MCF 10A (cell line): ENCODE measurements around the gene SORL1. TPM values are rescaled to one million over a fixed set of nuclear protein-coding genes. Genes with fewer than 3 reads are reported as not detected.

Experiments
- BruUV-seq: library from RNA; stranded (reverse); fragments of 400-500 nt; replicated peaks from 2 replicates; lab custom pipeline; 2021; lab: Mats Ljungman, UMichigan
- CTCF ChIA-PET: fragments of 300-600 bp; sonication (Branson Sonifier 250); formaldehyde crosslinking; extraction: SDS; loops from one replicate; lab custom pipeline; 2021; ENCODE audit warnings: antibody characterized with exemption, inconsistent platforms; lab: Yijun Ruan, JAX
- POLR2A ChIA-PET: fragments of 300-600, 350-650 bp; sonication (Branson Sonifier 250); formaldehyde crosslinking; extraction: SDS; loops from one replicate; lab custom pipeline; 2020; ENCODE audit warnings: antibody characterized with exemption, inconsistent platforms; lab: Yijun Ruan, JAX
- DNase-seq: peaks from one replicate; pipeline ENCODE4 v3.0.0-alpha.2; 2018; ENCODE audit not compliant: unreplicated experiment
- H3K27ac Mint-ChIP-seq: one replicate; pipeline ENCODE4 v1.8.0; 2022; ENCODE audit warnings: mild to moderate bottlenecking, low read depth, mixed read lengths; ENCODE audit not compliant: unreplicated experiment
- H3K27me3 Mint-ChIP-seq: one replicate; pipeline ENCODE4 v1.8.0; 2022; ENCODE audit warnings: mixed read lengths; ENCODE audit not compliant: insufficient read depth, unreplicated experiment
- H3K36me3 Mint-ChIP-seq: one replicate; pipeline ENCODE4 v1.8.0; 2022; ENCODE audit warnings: mild to moderate bottlenecking, moderate library complexity, mixed read lengths; ENCODE audit not compliant: insufficient read depth, unreplicated experiment
- H3K4me1 Mint-ChIP-seq: one replicate; pipeline ENCODE4 v1.8.0; 2022; ENCODE audit warnings: mixed read lengths; ENCODE audit not compliant: insufficient read depth, unreplicated experiment
- H3K4me3 Mint-ChIP-seq: one replicate; pipeline ENCODE4 v1.8.0; 2022; ENCODE audit warnings: mild to moderate bottlenecking, moderate library complexity, mixed read lengths; ENCODE audit not compliant: unreplicated experiment
- H3K9me3 Mint-ChIP-seq: one replicate; pipeline ENCODE4 v1.8.0; 2022; ENCODE audit warnings: mixed read lengths; ENCODE audit not compliant: unreplicated experiment
- intact Hi-C: fragments of 100-400 bp; cut with micrococcal nuclease; formaldehyde crosslinking; loops from 2 replicates; pipeline ENCODE4 v1.14.1; 2022
- total RNA-seq: library from RNA; stranded (reverse); gene quantifications from 2 replicates; pipeline ENCODE4 v1.2.3, GENCODE V29; 2022
- TF ChIP-seq, protein P1 (sequence below): fragments of 200-600 bp; IDR thresholded peaks from one replicate; pipeline ENCODE4 v1.8.0; 2022; ENCODE audit warnings: antibody characterized with exemption, mild to moderate bottlenecking; ENCODE audit not compliant: unreplicated experiment

Gene SORL1
- total RNA-seq, 1 experiment from 2014 or later = 5.9 TPM

DNA sequence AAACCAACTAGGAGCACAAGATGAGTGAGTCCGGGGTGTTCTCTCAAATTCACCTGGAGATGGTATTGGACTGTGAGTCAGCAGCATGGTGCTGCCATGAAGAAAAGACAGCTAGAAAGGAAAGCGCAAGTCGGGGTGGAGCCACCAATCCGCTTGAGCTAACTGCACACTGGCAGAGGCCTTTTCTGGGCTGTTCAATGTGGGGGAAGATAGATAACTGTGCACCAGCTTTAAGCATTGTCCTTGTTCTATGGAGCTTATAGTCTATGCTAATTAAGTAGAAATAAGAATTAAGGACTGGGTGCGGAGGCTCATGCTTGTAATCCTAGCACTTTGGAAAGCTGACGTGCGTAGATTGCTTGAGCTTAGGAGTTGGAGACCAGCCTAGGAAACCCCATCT lies 22.6 kb downstream of the SORL1 start:
- H3K27ac Mint-ChIP-seq = no peak overlapping the region
- TF ChIP-seq, protein P1, sequence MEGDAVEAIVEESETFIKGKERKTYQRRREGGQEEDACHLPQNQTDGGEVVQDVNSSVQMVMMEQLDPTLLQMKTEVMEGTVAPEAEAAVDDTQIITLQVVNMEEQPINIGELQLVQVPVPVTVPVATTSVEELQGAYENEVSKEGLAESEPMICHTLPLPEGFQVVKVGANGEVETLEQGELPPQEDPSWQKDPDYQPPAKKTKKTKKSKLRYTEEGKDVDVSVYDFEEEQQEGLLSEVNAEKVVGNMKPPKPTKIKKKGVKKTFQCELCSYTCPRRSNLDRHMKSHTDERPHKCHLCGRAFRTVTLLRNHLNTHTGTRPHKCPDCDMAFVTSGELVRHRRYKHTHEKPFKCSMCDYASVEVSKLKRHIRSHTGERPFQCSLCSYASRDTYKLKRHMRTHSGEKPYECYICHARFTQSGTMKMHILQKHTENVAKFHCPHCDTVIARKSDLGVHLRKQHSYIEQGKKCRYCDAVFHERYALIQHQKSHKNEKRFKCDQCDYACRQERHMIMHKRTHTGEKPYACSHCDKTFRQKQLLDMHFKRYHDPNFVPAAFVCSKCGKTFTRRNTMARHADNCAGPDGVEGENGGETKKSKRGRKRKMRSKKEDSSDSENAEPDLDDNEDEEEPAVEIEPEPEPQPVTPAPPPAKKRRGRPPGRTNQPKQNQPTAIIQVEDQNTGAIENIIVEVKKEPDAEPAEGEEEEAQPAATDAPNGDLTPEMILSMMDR = no peak
- no peaks in the 10 kb centered on the region for H3K9me3 Mint-ChIP-seq
- H3K27me3 Mint-ChIP-seq = no peaks in the 10 kb centered on the region
- DNase-seq = no peak
- H3K4me3 Mint-ChIP-seq = no peak overlapping the region
- no TSS peak for BruUV-seq
- intact Hi-C loops = no loop called here
- H3K36me3 Mint-ChIP-seq = peaks cover 5% of the 10 kb centered on the region
- ChIA-PET CTCF (no interaction called here), POLR2A (interaction anchor here (1.6 kb wide), 1 partner anchor 8 kb away, joined by 8 read pairs; no protein-coding TSS in a partner anchor)
- peaks cover 18% of the 10 kb centered on the region for H3K4me1 Mint-ChIP-seq

DNA sequence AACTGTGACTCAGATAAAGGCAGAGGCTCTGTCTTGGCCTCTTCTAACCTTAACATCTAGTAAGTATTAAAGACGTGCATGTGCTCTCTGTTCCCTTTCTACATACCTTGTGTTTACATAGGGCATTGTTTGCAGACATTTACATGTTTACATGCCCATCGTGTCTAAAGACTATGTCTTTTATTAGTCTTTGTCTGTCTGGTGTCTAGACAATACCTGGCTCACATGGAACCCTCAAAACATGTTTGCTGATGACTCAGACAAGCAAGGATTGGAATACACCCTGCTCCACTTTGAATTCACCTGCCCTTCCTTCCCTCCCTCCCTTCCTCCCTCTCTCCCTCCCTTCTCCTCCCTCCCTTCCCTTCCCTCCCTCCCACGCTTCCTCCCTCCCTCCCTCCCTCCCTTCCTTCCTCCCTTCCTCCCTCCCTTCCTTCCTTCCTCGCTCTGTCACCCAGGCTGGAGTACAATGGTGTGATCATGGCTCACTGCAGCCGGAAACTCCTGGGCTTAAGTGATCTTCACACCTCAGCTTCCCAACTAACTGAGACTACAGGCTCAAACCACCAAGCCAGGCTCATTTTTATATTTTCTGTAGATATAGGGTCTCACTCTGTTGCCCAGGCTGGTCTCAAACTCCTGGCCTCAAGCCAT lies 24.4 kb downstream of the SORL1 start:
- intact Hi-C loops = no loop called here
- POLR2A ChIA-PET = interaction anchor here (1.6 kb wide), 1 partner anchor 10 kb away, joined by 8 read pairs; no protein-coding TSS in a partner anchor

DNA sequence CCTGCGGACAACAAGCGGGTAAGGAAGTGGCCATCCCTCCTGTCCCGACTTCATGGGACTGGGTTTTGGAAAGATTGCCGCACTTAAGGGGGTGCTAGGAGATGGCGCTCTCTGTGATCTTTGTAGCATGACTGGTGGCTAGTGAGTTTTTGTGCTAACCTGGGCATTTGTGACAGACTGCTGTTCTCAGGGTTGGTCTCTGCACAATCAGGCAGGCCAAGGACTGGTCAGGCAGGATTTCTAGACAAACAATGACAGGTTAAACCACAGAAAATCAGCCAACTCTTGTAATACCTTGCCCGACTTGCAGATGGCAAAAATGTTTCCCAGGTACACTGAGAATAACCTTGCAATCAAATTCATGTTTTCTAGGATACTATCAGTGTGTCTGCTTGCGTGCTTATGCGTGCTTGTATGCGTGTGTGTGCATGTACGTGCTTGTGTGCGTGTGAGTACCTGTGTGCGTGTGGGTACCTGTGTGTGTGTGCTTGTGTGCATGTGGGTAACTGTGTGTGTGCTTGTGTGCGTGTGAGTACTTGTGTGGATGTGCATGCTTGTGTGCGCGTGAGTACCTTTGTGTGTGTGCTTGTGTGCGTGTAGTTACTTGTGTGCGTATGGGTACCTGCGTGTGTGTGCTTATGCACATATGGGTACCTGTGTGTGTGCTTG lies 26.2 kb downstream of the SORL1 start:
- no peak for DNase-seq
- BruUV-seq = no TSS peak
- H3K27ac Mint-ChIP-seq = no peak overlapping the region
- ChIA-PET CTCF (no interaction called here), POLR2A (no interaction called here)
- H3K9me3 Mint-ChIP-seq = no peaks in the 10 kb centered on the region
- H3K4me3 Mint-ChIP-seq = no peak overlapping the region
- H3K36me3 Mint-ChIP-seq = peaks cover 5% of the 10 kb centered on the region
- H3K4me1 Mint-ChIP-seq = peaks cover 14% of the 10 kb centered on the region
- H3K27me3 Mint-ChIP-seq = no peaks in the 10 kb centered on the region
- TF ChIP-seq, protein P1 = no peak
- intact Hi-C loops = no loop called here

More for the DNA sequence above, 24.4 kb downstream of the SORL1 start:
- CTCF ChIA-PET = interaction anchor here (0.6 kb wide), 1 partner anchor 241 kb away, joined by 3 read pairs; no protein-coding TSS in a partner anchor
- peaks cover 5% of the 10 kb centered on the region for H3K36me3 Mint-ChIP-seq
- BruUV-seq = no TSS peak
- peak; percentile 46 for DNase-seq
- H3K9me3 Mint-ChIP-seq = no peaks in the 10 kb centered on the region
- H3K4me1 Mint-ChIP-seq = peaks cover 18% of the 10 kb centered on the region
- H3K4me3 Mint-ChIP-seq = no peak overlapping the region
- TF ChIP-seq, protein P1 = no peak
- no peak overlapping the region for H3K27ac Mint-ChIP-seq
- H3K27me3 Mint-ChIP-seq = no peaks in the 10 kb centered on the region

DNA sequence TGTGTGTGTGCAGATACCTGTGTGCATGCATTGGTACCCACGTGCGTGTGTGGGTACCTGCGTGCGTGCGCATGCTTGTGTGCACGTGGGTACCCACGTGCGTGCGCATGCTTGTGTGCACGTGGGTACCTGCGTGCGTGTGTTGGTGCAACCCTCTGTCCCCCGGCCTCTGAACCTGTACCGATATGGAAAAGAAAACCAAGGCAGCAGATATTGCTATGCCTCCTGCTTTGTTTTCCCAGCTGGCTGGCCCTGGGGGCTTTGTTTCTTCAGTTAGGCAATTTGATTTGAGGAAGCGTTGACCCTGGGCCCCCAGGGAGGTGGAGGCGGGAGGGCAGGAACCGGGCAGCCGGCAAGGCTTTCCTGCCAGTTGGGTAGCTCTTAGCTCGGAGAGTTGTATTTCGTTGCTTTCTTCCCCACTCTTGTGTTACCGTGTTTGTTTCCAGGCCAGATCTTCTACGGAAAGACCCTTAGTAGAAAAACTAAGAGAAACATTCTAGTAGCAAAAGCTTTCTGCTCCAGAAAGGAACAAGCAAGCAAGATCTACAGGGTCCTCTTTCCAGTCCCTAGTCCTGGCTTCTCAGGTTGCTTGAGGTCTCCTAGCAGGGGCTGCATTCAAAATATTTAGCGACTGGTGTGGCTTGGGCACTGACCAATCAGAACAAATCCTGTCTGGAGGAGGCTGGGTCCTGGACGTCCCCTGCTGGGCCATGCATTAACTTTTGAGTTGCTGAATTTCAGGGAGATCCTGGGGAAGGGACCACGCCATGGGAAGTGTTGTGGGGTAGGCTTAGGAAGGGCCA lies 27.0 kb downstream of the SORL1 start:
- no peak for DNase-seq
- Mint-ChIP-seq H3K4me1 (peaks cover 14% of the 10 kb centered on the region), H3K4me3 (no peak overlapping the region), H3K27ac (no peak overlapping the region), H3K9me3 (no peaks in the 10 kb centered on the region), H3K27me3 (no peaks in the 10 kb centered on the region), H3K36me3 (peaks cover 5% of the 10 kb centered on the region)
- intact Hi-C loops = no loop called here
- CTCF ChIA-PET = interaction anchor here (0.7 to 1.3 kb wide), 3 partner anchors 11 to 141 kb away, joined by 3 to 6 read pairs (median 4); no protein-coding TSS in a partner anchor
- POLR2A ChIA-PET = no interaction called here
- BruUV-seq = no TSS peak
- TF ChIP-seq, protein P1 = no peak
